Neural cell (in vitro differentiated cells): Measurements from ENCODE around the gene STKLD1. TPM values are rescaled to one million over a fixed set of nuclear protein-coding genes. Genes with fewer than 3 reads are reported as not detected.

ENCODE experiments used
- H2AFZ ChIP-seq: fragments of 200-600, 300-800 bp; sonication (generic), shearing (Covaris generic); 2 replicates; pipeline ENCODE4 v1.6.0; 2014; ENCODE audit warnings: low read depth, mild to moderate bottlenecking, antibody characterized with exemption, low read length, moderate library complexity
- H3F3A ChIP-seq: fragments of 200-600 bp; shearing (Covaris generic); 2 replicates; pipeline ENCODE4 v1.6.1; 2016; ENCODE audit warnings: mild to moderate bottlenecking, moderate library complexity, mixed read lengths, antibody characterized with exemption, low read length; ENCODE audit not compliant: insufficient read depth, poor library complexity, severe bottlenecking
- H3K27ac ChIP-seq: fragments of 200-600, 300-800 bp; sonication (generic), shearing (Covaris generic); 2 replicates; pipeline ENCODE4 v1.5.1; 2014; ENCODE audit warnings: mild to moderate bottlenecking, low read length, moderate library complexity
- H3K27me3 ChIP-seq: fragments of 300-800, 200-600 bp; sonication (generic), shearing (Covaris generic); 2 replicates; pipeline ENCODE4 v1.6.0; 2014; ENCODE audit warnings: mild to moderate bottlenecking, low read depth, low read length, moderate library complexity; ENCODE audit not compliant: insufficient read depth
- H3K36me3 ChIP-seq: fragments of 300-800, 200-600 bp; sonication (generic), shearing (Covaris generic); 2 replicates; pipeline ENCODE4 v1.5.1; 2014; ENCODE audit warnings: mild to moderate bottlenecking, antibody characterized with exemption, low read length, moderate library complexity; ENCODE audit not compliant: insufficient read depth
- H3K4me2 ChIP-seq: fragments of 300-800, 200-600 bp; sonication (generic), shearing (Covaris generic); 2 replicates; pipeline ENCODE4 v1.6.0; 2014; ENCODE audit warnings: mild to moderate bottlenecking, low read length
- H3K4me3 ChIP-seq: fragments of 300-800, 200-600 bp; sonication (generic), shearing (Covaris generic); 2 replicates; pipeline ENCODE4 v1.5.1; 2014; ENCODE audit warnings: mild to moderate bottlenecking, low read length, moderate library complexity
- H3K79me2 ChIP-seq: fragments of 200-600 bp; shearing (Covaris generic); replicated peaks from 2 replicates; pipeline ENCODE4 v1.6.0; 2014; ENCODE audit warnings: mild to moderate bottlenecking, low read length, moderate library complexity; ENCODE audit not compliant: insufficient read depth
- H3K9ac ChIP-seq: fragments of 300-800, 200-600 bp; sonication (generic), shearing (Covaris generic); 2 replicates; pipeline ENCODE4 v1.6.1; 2016; ENCODE audit warnings: mild to moderate bottlenecking, low read length, mixed read lengths
- H3K9me2 ChIP-seq: fragments of 200-600 bp; shearing (Covaris generic); 2 replicates; pipeline ENCODE4 v1.6.1; 2016; ENCODE audit warnings: mild to moderate bottlenecking, low read length, mixed read lengths; ENCODE audit not compliant: insufficient read depth
- H3K9me3 ChIP-seq: fragments of 200-600, 300-800 bp; sonication (generic), shearing (Covaris generic); 2 replicates; pipeline ENCODE4 v1.6.1; 2016; ENCODE audit warnings: mild to moderate bottlenecking, mixed run types, low read length, moderate library complexity, mixed read lengths
- H4K20me1 ChIP-seq: fragments of 200-600 bp; shearing (Covaris generic); 2 replicates; pipeline ENCODE4 v1.6.1; 2016; ENCODE audit warnings: mild to moderate bottlenecking, mixed run types; ENCODE audit not compliant: insufficient read depth
- CTCF ChIP-seq: fragments of 450-650 bp; IDR thresholded peaks from 2 replicates; pipeline ENCODE4 v1.5.1; 2014; ENCODE audit warnings: antibody characterized with exemption, mild to moderate bottlenecking, moderate library complexity; ENCODE audit not compliant: poor library complexity, severe bottlenecking
- EP300 ChIP-seq: fragments of 450-650 bp; conservative IDR thresholded peaks from 2 replicates; pipeline ENCODE4 v1.6.1; 2014; ENCODE audit warnings: antibody characterized with exemption, mild to moderate bottlenecking, moderate library complexity; ENCODE audit not compliant: poor library complexity, severe bottlenecking
- EZH2 ChIP-seq: fragments of 200-600, 300-800 bp; shearing (Covaris generic), sonication (generic); IDR thresholded peaks from 2 replicates; pipeline ENCODE4 v1.6.1; 2014; ENCODE audit warnings: antibody characterized with exemption, low read length, borderline replicate concordance, mild to moderate bottlenecking; ENCODE audit not compliant: insufficient read depth, poor library complexity, severe bottlenecking
- MXI1 ChIP-seq: fragments of 450-650 bp; conservative IDR thresholded peaks from 2 replicates; pipeline ENCODE4 v1.6.1; 2014; ENCODE audit warnings: antibody characterized with exemption, mild to moderate bottlenecking; ENCODE audit not compliant: poor library complexity, severe bottlenecking
- POLR2AphosphoS5 ChIP-seq: IDR thresholded peaks from 2 replicates; pipeline ENCODE4 v1.6.1; 2012
- RAD21 ChIP-seq: fragments of 450-650 bp; conservative IDR thresholded peaks from 2 replicates; pipeline ENCODE4 v1.6.1; 2014; ENCODE audit warnings: antibody characterized with exemption, mild to moderate bottlenecking, moderate library complexity
- REST ChIP-seq: IDR thresholded peaks from 2 replicates; pipeline ENCODE4 v1.6.1; 2012; ENCODE audit warnings: borderline replicate concordance
- SMC3 ChIP-seq: fragments of 450-650 bp; conservative IDR thresholded peaks from 2 replicates; pipeline ENCODE4 v1.6.1; 2014; ENCODE audit warnings: antibody characterized with exemption, mild to moderate bottlenecking, moderate library complexity; ENCODE audit not compliant: poor library complexity
- TAF1 ChIP-seq: IDR thresholded peaks from 2 replicates; pipeline ENCODE4 v1.6.1; 2012; ENCODE audit warnings: low read depth
- polyA plus RNA-seq: library from polyadenylated mRNA; depleted of rRNA; stranded (reverse); fragments of >200 nt; gene quantifications from 2 replicates; pipeline ENCODE4 v1.2.3, GENCODE V29; 2014

STKLD1 gene
- polyA plus RNA-seq, 1 donor from 2014 or later, result 1.1 TPM

- Histone ChIP-seq H2AFZ (no peak overlapping the region), H4K20me1 (no peaks in the 10 kb centered on the region), H3K9me2 (no peaks in the 10 kb centered on the region), H3K36me3 (no peaks in the 10 kb centered on the region), H3F3A (no peaks in the 10 kb centered on the region), H3K9me3 (no peaks in the 10 kb centered on the region), H3K4me2 (no peak overlapping the region), H3K27me3 (no peaks in the 10 kb centered on the region), H3K4me3 (no peak overlapping the region), H3K79me2 (no peaks in the 10 kb centered on the region), H3K9ac (no peak overlapping the region), H3K27ac (no peak overlapping the region)
- TF ChIP-seq RAD21, result no peak
- no peak for TF ChIP-seq POLR2AphosphoS5
- TF ChIP-seq EZH2, result no peak
- no peak for TF ChIP-seq SMC3
Measured at GRCh38 chr9:133397370-133397769, 21.2 kb downstream of the STKLD1 start.

- H3F3A ChIP-seq, result no peaks in the 10 kb centered on the region
- no peaks in the 10 kb centered on the region for H3K79me2 ChIP-seq
- no peak overlapping the region for H2AFZ ChIP-seq
Measured at GRCh38 chr9:133397895-133398294, 21.7 kb downstream of the STKLD1 start.

GRCh38 chr9:133400292-133400691 lies 24.1 kb downstream of the STKLD1 start:
- Histone ChIP-seq H3K4me3 (no peak overlapping the region), H3K79me2 (no peaks in the 10 kb centered on the region), H3K9me2 (no peaks in the 10 kb centered on the region), H3K27me3 (no peaks in the 10 kb centered on the region), H3K9me3 (no peaks in the 10 kb centered on the region), H3K36me3 (no peaks in the 10 kb centered on the region), H3K4me2 (no peak overlapping the region), H3K27ac (no peak overlapping the region), H3K9ac (no peak overlapping the region), H2AFZ (no peak overlapping the region), H4K20me1 (no peaks in the 10 kb centered on the region), H3F3A (no peaks in the 10 kb centered on the region)
- TF ChIP-seq CTCF, result no peak
- TF ChIP-seq TAF1, result no peak
- no peak for TF ChIP-seq EP300
- TF ChIP-seq MXI1, result no peak
- TF ChIP-seq REST, result no peak
- no peak for TF ChIP-seq EZH2
- no peak for TF ChIP-seq RAD21
- no peak for TF ChIP-seq SMC3
- TF ChIP-seq POLR2AphosphoS5, result no peak

More at GRCh38 chr9:133397895-133398294, 21.7 kb downstream of the STKLD1 start:
- H3K27me3 ChIP-seq, result no peaks in the 10 kb centered on the region
- TF ChIP-seq TAF1, result no peak
- no peak for TF ChIP-seq MXI1
- TF ChIP-seq EP300, result no peak
- H3K9ac ChIP-seq, result no peak overlapping the region
- no peaks in the 10 kb centered on the region for H4K20me1 ChIP-seq
- H3K4me3 ChIP-seq, result no peak overlapping the region
- no peaks in the 10 kb centered on the region for H3K9me2 ChIP-seq
- no peak overlapping the region for H3K4me2 ChIP-seq
- no peaks in the 10 kb centered on the region for H3K36me3 ChIP-seq
- H3K27ac ChIP-seq, result no peak overlapping the region
- no peaks in the 10 kb centered on the region for H3K9me3 ChIP-seq
